Endothelial cell of umbilical vein (primary cell): ENCODE data around the gene TNIP1. TPM values are rescaled to one million over a fixed set of nuclear protein-coding genes. Genes with fewer than 3 reads are reported as not detected.

Source experiments
- BruUV-seq: library from RNA; stranded (reverse); fragments of 400-500 nt; replicated peaks from 2 replicates; lab custom pipeline; 2021; lab: Mats Ljungman, UMichigan
- CTCF ChIA-PET: fragments of 300-600, 350-600 bp; sonication (Branson Sonifier 250); formaldehyde crosslinking; loops from one replicate; lab custom pipeline; 2021; ENCODE audit warnings: antibody characterized with exemption, inconsistent platforms; lab: Charles Lee
- POLR2A ChIA-PET: fragments of 300-600, 350-600 bp; sonication (Branson Sonifier 250); formaldehyde crosslinking; loops from one replicate; lab custom pipeline; 2021; ENCODE audit warnings: antibody characterized with exemption, inconsistent platforms; lab: Charles Lee
- DNase-seq: peaks from one replicate; pipeline ENCODE4 v3.0.0-alpha.2; 2011; ENCODE audit warnings: low read depth, low spot score
- FAIRE-seq: peaks from 2 replicates; lab custom pipeline; 2011; peaks lifted over from hg19 to GRCh38; lab: Jason Lieb, UNC
- H2AFZ ChIP-seq: 2 replicates; pipeline ENCODE4 v1.6.0; 2012; ENCODE audit warnings: low read depth, low read length, control low read depth, inconsistent platforms
- H3K27ac ChIP-seq: 2 replicates; pipeline ENCODE4 v1.5.1; 2011; ENCODE audit warnings: low read depth, mild to moderate bottlenecking, control low read depth, low read length, moderate library complexity; ENCODE audit not compliant: insufficient read depth
- H3K27me3 ChIP-seq, 2 experiments: 2 replicates each; pipeline versions ENCODE4 v1.6.0 to v1.6.1; 2011; ENCODE audit warnings: low read length in 2 of 2, mixed read lengths in 1 of 2; ENCODE audit not compliant: control insufficient read depth in 2 of 2, insufficient read depth in 2 of 2
- H3K36me3 ChIP-seq, 2 experiments: 2 replicates in 1 of 2; 3 replicates in 1 of 2; pipeline ENCODE4 v1.5.1; 2011; ENCODE audit warnings: low read length in 2 of 2, mild to moderate bottlenecking in 1 of 2, moderate library complexity in 1 of 2; ENCODE audit not compliant: control insufficient read depth in 2 of 2, insufficient read depth in 2 of 2; ENCODE audit errors: extremely low read depth in 1 of 2
- H3K4me1 ChIP-seq: 3 replicates; pipeline ENCODE4 v1.5.1; 2011; ENCODE audit warnings: mild to moderate bottlenecking, low read length; ENCODE audit not compliant: control insufficient read depth, insufficient read depth; ENCODE audit errors: extremely low read depth
- H3K4me2 ChIP-seq: 2 replicates; pipeline ENCODE4 v1.6.1; 2011; ENCODE audit warnings: low read length, control low read depth, mixed read lengths; ENCODE audit not compliant: insufficient read depth
- H3K4me3 ChIP-seq, 3 experiments: fragments of 200-600 bp in 1 of 3; sonication (generic), shearing (Covaris generic) in 1 of 3; replicated peaks in 1 of 3; 2 replicates each; pipeline ENCODE4 v1.5.1; 2011 to 2016; ENCODE audit warnings: control low read depth in 3 of 3, low read length in 3 of 3, mild to moderate bottlenecking in 2 of 3, inconsistent platforms in 1 of 3, low read depth in 1 of 3, moderate library complexity in 1 of 3; ENCODE audit not compliant: insufficient read depth in 1 of 3
- H3K79me2 ChIP-seq: 2 replicates; pipeline ENCODE4 v1.6.0; 2012; ENCODE audit warnings: low read length, inconsistent platforms; ENCODE audit not compliant: control insufficient read depth, insufficient read depth
- H3K9ac ChIP-seq: replicated peaks from 2 replicates; pipeline ENCODE3; 2011; ENCODE audit warnings: low read length, control low read depth; ENCODE audit not compliant: insufficient read depth; ENCODE audit errors: extremely low read depth
- H3K9me1 ChIP-seq: replicated peaks from 3 replicates; pipeline ENCODE4 v1.6.0; 2011; ENCODE audit warnings: mild to moderate bottlenecking, low read length; ENCODE audit not compliant: control insufficient read depth, insufficient read depth; ENCODE audit errors: extremely low read depth
- H3K9me3 ChIP-seq: replicated peaks from 2 replicates; pipeline ENCODE4 v1.5.1; 2012; ENCODE audit warnings: low read length, inconsistent platforms; ENCODE audit not compliant: control insufficient read depth, insufficient read depth
- H4K20me1 ChIP-seq: replicated peaks from 2 replicates; pipeline ENCODE3; 2011; ENCODE audit warnings: mild to moderate bottlenecking, low read length; ENCODE audit not compliant: control insufficient read depth, insufficient read depth; ENCODE audit errors: extremely low read depth
- EZH2 ChIP-seq: IDR thresholded peaks from 2 replicates; pipeline ENCODE4 v1.6.1; 2012; ENCODE audit warnings: borderline replicate concordance, low read depth, mild to moderate bottlenecking, moderate library complexity, low read length, inconsistent platforms; ENCODE audit not compliant: severe bottlenecking
- FOS ChIP-seq: IDR thresholded peaks from 2 replicates; pipeline ENCODE4 v1.6.1; 2011; ENCODE audit warnings: mild to moderate bottlenecking, low read length, moderate library complexity, borderline replicate concordance; ENCODE audit not compliant: insufficient read depth
- GATA2 ChIP-seq: IDR thresholded peaks from 2 replicates; pipeline ENCODE4 v1.7.0; 2011; ENCODE audit warnings: low read depth, mild to moderate bottlenecking, moderate library complexity, mixed read lengths, low read length; ENCODE audit not compliant: insufficient read length, insufficient read depth
- JUN ChIP-seq: IDR thresholded peaks from 2 replicates; pipeline ENCODE4 v1.6.1; 2011; ENCODE audit warnings: borderline replicate concordance, low read depth; ENCODE audit not compliant: insufficient read length, insufficient read depth
- MAX ChIP-seq: IDR thresholded peaks from 2 replicates; pipeline ENCODE4 v1.6.1; 2011; ENCODE audit not compliant: insufficient read depth, insufficient read length
- MYC ChIP-seq: IDR thresholded peaks from one replicate; pipeline ENCODE4 v1.6.1; 2011; ENCODE audit warnings: mild to moderate bottlenecking, low read depth, low read length
- POLR2A ChIP-seq: IDR thresholded peaks from 2 replicates; pipeline ENCODE4 v1.6.1; 2012; ENCODE audit warnings: low read depth, mild to moderate bottlenecking, control low read depth, low read length
- POLR2AphosphoS5 ChIP-seq: IDR thresholded peaks from 2 replicates; pipeline ENCODE4 v1.6.1; 2012; ENCODE audit warnings: low read depth, mild to moderate bottlenecking, control low read depth, low read length, moderate library complexity; ENCODE audit not compliant: insufficient read depth
- dilution Hi-C: fragments of 300-500 bp; cut with MboI; formaldehyde crosslinking; loops from one replicate; pipeline ENCODE4 v1.15.0; 2019; ENCODE audit warnings: low sequenced_read_pairs; ENCODE audit not compliant: extremely low pct_ligation_motif_present
- intact Hi-C: fragments of 100-400 bp; cut with micrococcal nuclease; formaldehyde crosslinking; loops from one replicate; pipeline ENCODE4 v1.10.0; 2022
- polyA plus RNA-seq, 4 experiments: library from polyadenylated mRNA; depleted of rRNA in 3 of 4; stranded (reverse) in 3 of 4; unstranded in 1 of 4; fragments of >200 nt; gene quantifications; 2 replicates each; pipeline versions ENCODE4 v1.2.1 to v1.2.3, GENCODE V29; 2011 to 2012; ENCODE audit warnings: missing spikeins in 1 of 4
- total RNA-seq: library from RNA; stranded (reverse); gene quantifications from 2 replicates; pipeline ENCODE4 v1.2.3, GENCODE V29; 2021
- TF ChIP-seq, protein P1 (sequence below), 2 donors: IDR thresholded peaks; 1 replicate in 1 of 2; 2 replicates in 1 of 2; pipeline ENCODE4 v1.5.1; 2011; ENCODE audit warnings: low read length in 2 of 2, mild to moderate bottlenecking in 2 of 2, moderate library complexity in 2 of 2, control low read depth in 1 of 2, inconsistent platforms in 1 of 2, low read depth in 1 of 2; ENCODE audit not compliant: insufficient read depth in 1 of 2; ENCODE audit errors: extremely low read depth in 1 of 2

The TNIP1 gene
- total and polyA plus RNA-seq, 2 donors (not counting 3 experiments of a cell fraction or from before 2014, with no cell fraction given), result 43.0 to 96.8 TPM

DNA sequence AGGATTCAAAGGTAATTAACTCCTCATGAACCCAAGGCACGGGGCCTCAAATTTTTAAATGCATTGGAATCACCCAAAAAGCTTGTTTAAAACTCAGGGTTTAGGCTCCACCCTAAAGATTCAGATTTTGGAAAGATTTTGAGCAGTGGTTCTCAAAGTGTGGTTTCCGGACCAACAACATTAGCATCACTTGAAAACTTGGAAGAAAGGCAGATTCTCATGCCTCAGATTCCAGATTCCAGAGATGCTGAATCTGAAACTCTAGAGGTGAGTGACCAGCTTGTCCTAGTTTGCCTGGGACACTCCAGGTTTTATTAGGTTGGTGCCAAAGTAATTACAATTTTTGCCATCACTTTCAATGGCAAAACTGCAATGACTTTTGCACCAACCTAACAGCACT is 24.7 kb upstream of the TNIP1 start:
- H3K4me3 ChIP-seq, result no peak overlapping the region
- no peaks in the 10 kb centered on the region for H3K27me3 ChIP-seq
- ChIA-PET POLR2A (no interaction called here), CTCF (interaction anchor here (1.1 to 16.3 kb wide), 4 partner anchors 10 to 55 kb away, joined by 3 to 679 read pairs (median 6); no protein-coding TSS in a partner anchor)
- no peak overlapping the region for H3K4me2 ChIP-seq
- dilution Hi-C loops, result no loop called here
- no peak overlapping the region for H3K27ac ChIP-seq
- no peaks in the 10 kb centered on the region for H3K9me1 ChIP-seq
- no peaks in the 10 kb centered on the region for H3K4me1 ChIP-seq
- DNase-seq, result no peak
- no peak overlapping the region for H2AFZ ChIP-seq
- no peak overlapping the region for H3K9ac ChIP-seq
- BruUV-seq, result no TSS peak
- H4K20me1 ChIP-seq, result no peaks in the 10 kb centered on the region
- no peaks in the 10 kb centered on the region for H3K79me2 ChIP-seq
- intact Hi-C loops, result no loop called here
- H3K36me3 ChIP-seq, result peaks cover 3 to 37% of the 10 kb centered on the region in 2 experiments
- H3K9me3 ChIP-seq, result no peaks in the 10 kb centered on the region
- TF ChIP-seq POLR2A (no peak), EZH2 (no peak), MYC (no peak), MAX (no peak), GATA2 (no peak), POLR2AphosphoS5 (no peak), JUN (no peak), FOS (no peak)
- TF ChIP-seq, protein P1, sequence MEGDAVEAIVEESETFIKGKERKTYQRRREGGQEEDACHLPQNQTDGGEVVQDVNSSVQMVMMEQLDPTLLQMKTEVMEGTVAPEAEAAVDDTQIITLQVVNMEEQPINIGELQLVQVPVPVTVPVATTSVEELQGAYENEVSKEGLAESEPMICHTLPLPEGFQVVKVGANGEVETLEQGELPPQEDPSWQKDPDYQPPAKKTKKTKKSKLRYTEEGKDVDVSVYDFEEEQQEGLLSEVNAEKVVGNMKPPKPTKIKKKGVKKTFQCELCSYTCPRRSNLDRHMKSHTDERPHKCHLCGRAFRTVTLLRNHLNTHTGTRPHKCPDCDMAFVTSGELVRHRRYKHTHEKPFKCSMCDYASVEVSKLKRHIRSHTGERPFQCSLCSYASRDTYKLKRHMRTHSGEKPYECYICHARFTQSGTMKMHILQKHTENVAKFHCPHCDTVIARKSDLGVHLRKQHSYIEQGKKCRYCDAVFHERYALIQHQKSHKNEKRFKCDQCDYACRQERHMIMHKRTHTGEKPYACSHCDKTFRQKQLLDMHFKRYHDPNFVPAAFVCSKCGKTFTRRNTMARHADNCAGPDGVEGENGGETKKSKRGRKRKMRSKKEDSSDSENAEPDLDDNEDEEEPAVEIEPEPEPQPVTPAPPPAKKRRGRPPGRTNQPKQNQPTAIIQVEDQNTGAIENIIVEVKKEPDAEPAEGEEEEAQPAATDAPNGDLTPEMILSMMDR (IDR thresholded peaks at IDR 0.05; ENCODE audit: extremely low read depth in 1 of 2, insufficient read depth in 1 of 2, low read depth in 1 of 2, low read length in 2 of 2), result no peak
- FAIRE-seq, result no peak
